ENCODE measurements around the gene CDIPT. TPM values are rescaled to one million over a fixed set of nuclear protein-coding genes. Genes with fewer than 3 reads are reported as not detected.
"Not testable (repeated sequence)": the region's sequence is repeated elsewhere in the genome, so short reads cannot be mapped to it uniquely, and the experiment has no call there.

Gene CDIPT
- total RNA-seq, 2 experiments from 2014 or later: 43.5 to 52.4 TPM

DNA sequence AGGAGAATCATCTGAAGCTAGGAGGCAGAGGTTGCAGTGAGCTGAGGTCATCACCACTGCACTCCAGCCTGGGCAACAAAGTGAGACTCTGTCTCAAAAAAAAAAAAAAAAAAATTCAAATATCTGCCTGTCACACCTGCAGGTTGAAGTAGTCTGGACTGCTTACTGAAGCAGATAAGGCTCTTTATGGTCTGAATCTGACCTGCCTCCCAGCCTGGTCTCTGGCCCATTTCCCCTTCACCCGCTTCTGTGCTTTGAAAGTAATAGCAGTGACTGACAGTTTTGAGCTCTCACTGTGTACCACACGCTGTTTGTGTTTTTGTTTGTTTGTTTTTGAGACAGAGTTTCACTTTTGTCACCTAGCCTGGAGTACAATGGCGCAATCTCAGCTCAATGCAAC, 30.5 kb upstream of the CDIPT start:
- H3K36me3 ChIP-seq (ENCODE audit: insufficient read depth, low read length): no peaks in the 10 kb centered on the region
- no peaks in the 10 kb centered on the region for H3K9me3 ChIP-seq (ENCODE audit: low read length)
- ChIA-PET CTCF (ENCODE audit: unreplicated experiment) (no interaction called here), POLR2A (no interaction called here)
- intact Hi-C loops (cut with micrococcal nuclease; ENCODE audit: unreplicated experiment): no loop called here
- TF ChIP-seq EZH2phosphoT487 (IDR thresholded peaks at IDR 0.05; ENCODE audit: borderline replicate concordance, low read depth, low read length) (no peak), CTCF (conservative IDR thresholded peaks at IDR 0.05; ENCODE audit: low read length) (no peak)
- H4K20me1 ChIP-seq (ENCODE audit: insufficient read depth, low read length): no peaks in the 10 kb centered on the region
- no peak overlapping the region for H3K4me2 ChIP-seq (ENCODE audit: low read length)
- H3K4me1 ChIP-seq (ENCODE audit: insufficient read depth, low read length, poor library complexity, severe bottlenecking): no peaks in the 10 kb centered on the region
- H2AFZ ChIP-seq (ENCODE audit: low read length): no peak overlapping the region
- H3K79me2 ChIP-seq (ENCODE audit: insufficient read depth, low read depth, low read length): no peaks in the 10 kb centered on the region
- H3K27ac ChIP-seq (ENCODE audit: low read depth, low read length, poor library complexity, severe bottlenecking): no peak overlapping the region
- H3K9me2 ChIP-seq (ENCODE audit: insufficient read depth, low read length): no peaks in the 10 kb centered on the region
- BruUV-seq (replicated peaks): no TSS peak
- no peak for DNase-seq (ENCODE audit: low spot score)
- no peak overlapping the region for H3K4me3 ChIP-seq (ENCODE audit: low read depth, low read length, poor library complexity, severe bottlenecking)

DNA sequence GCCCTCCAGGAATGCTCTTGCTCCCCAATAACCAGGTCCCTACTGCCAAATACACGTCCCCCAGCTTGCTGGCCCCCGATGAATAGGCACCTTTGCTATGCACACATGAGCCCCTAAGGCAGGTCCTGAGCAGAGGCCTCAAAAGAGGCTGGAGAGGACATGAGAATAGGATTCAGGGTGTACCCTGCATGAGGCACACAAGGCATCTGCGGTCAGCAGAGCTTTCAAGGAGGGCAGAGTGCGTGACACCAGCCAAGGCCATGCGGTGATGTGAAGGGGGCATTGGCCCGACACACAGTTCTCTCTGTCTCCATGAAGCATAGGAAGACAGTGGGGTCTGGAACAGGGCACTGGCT, 29.4 kb upstream of the CDIPT start:
- H3K9me2 ChIP-seq (ENCODE audit: insufficient read depth, low read length): no peaks in the 10 kb centered on the region
- no peaks in the 10 kb centered on the region for H3K36me3 ChIP-seq (ENCODE audit: insufficient read depth, low read length)
- H3K79me2 ChIP-seq (ENCODE audit: insufficient read depth, low read depth, low read length): no peaks in the 10 kb centered on the region
- H3K4me2 ChIP-seq (ENCODE audit: low read length): no peak overlapping the region
- no peak for DNase-seq (ENCODE audit: low spot score)
- intact Hi-C loops (cut with micrococcal nuclease; ENCODE audit: unreplicated experiment): no loop called here
- ChIA-PET CTCF (ENCODE audit: unreplicated experiment) (no interaction called here), POLR2A (no interaction called here)
- no peaks in the 10 kb centered on the region for H3K4me1 ChIP-seq (ENCODE audit: insufficient read depth, low read length, poor library complexity, severe bottlenecking)
- H3K9me3 ChIP-seq (ENCODE audit: low read length): no peaks in the 10 kb centered on the region
- BruUV-seq (replicated peaks): no TSS peak
- TF ChIP-seq CTCF (conservative IDR thresholded peaks at IDR 0.05; ENCODE audit: low read length) (no peak), EZH2phosphoT487 (IDR thresholded peaks at IDR 0.05; ENCODE audit: borderline replicate concordance, low read depth, low read length) (no peak)
- H3K27ac ChIP-seq (ENCODE audit: low read depth, low read length, poor library complexity, severe bottlenecking): no peak overlapping the region
- no peak overlapping the region for H3K4me3 ChIP-seq (ENCODE audit: low read depth, low read length, poor library complexity, severe bottlenecking)
- no peaks in the 10 kb centered on the region for H4K20me1 ChIP-seq (ENCODE audit: insufficient read depth, low read length)
- no peak overlapping the region for H2AFZ ChIP-seq (ENCODE audit: low read length)

DNA sequence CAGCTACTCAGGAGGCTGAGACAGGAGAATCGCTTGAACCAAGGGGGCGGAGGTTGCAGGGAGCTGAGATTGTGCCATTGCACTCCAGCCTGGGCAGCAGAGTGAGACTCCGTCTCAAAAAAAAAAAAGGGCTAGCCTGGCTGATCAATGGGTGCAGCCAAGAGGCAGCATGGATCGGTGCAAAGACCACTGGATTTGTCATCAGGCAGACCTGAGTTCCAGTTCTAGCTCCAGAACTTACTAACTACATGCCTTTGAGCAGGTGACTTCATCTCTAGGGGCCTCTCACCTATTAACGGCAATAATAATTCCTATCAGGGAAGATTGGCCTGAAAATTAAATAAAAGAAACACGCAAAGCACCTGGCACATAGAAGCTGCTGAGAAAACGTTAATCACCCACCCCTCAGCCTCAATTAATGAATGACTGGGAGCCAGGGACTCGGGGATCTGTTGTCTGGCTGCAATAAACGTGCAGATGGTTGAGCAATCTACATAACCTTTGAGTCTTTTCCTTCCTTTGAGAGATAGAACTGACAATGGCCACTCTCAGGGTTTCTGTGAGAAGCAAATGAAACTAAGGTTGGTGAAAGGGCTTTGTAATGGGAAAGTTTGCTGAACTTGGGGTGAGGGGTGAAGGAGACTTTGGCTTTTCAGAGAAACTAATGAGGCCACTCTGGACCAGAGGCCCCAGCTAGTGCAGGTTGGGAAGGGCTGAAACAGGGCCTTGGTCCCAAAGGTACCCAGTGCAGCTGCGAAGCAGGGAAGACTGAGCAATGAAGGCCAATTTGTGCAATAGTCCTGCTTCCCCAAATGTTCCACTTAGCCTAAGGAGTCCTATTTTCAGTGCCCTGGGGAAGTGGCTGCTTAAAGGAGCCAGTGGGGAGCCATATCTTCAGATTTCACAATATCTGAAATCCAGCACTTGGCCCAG, 28.8 kb upstream of the CDIPT start:
- H3K9me3 ChIP-seq (ENCODE audit: low read length): no peaks in the 10 kb centered on the region
- POLR2A ChIA-PET: no interaction called here
- no peaks in the 10 kb centered on the region for H3K9me2 ChIP-seq (ENCODE audit: insufficient read depth, low read length)
- no peaks in the 10 kb centered on the region for H4K20me1 ChIP-seq (ENCODE audit: insufficient read depth, low read length)
- H3K4me3 ChIP-seq (ENCODE audit: low read depth, low read length, poor library complexity, severe bottlenecking): no peak overlapping the region
- H3K4me2 ChIP-seq (ENCODE audit: low read length): no peak overlapping the region
- H3K79me2 ChIP-seq (ENCODE audit: insufficient read depth, low read depth, low read length): no peaks in the 10 kb centered on the region
- CTCF ChIA-PET (ENCODE audit: unreplicated experiment): no interaction called here
- intact Hi-C loops (cut with micrococcal nuclease; ENCODE audit: unreplicated experiment): no loop called here
- TF ChIP-seq EZH2phosphoT487 (IDR thresholded peaks at IDR 0.05; ENCODE audit: borderline replicate concordance, low read depth, low read length) (no peak), CTCF (conservative IDR thresholded peaks at IDR 0.05; ENCODE audit: low read length) (no peak)
- no peaks in the 10 kb centered on the region for H3K4me1 ChIP-seq (ENCODE audit: insufficient read depth, low read length, poor library complexity, severe bottlenecking)
- no peak overlapping the region for H2AFZ ChIP-seq (ENCODE audit: low read length)
- no peak for DNase-seq (ENCODE audit: low spot score)
- no peaks in the 10 kb centered on the region for H3K36me3 ChIP-seq (ENCODE audit: insufficient read depth, low read length)
- BruUV-seq (replicated peaks): no TSS peak
- H3K27ac ChIP-seq (ENCODE audit: low read depth, low read length, poor library complexity, severe bottlenecking): no peak overlapping the region

- H3K4me3 ChIP-seq (ENCODE audit: low read depth, low read length, poor library complexity, severe bottlenecking); CTCF ChIA-PET (ENCODE audit: unreplicated experiment); intact Hi-C loops (cut with micrococcal nuclease; ENCODE audit: unreplicated experiment); H3K79me2 ChIP-seq (ENCODE audit: insufficient read depth, low read depth, low read length); DNase-seq (ENCODE audit: low spot score); H3K9me2 ChIP-seq (ENCODE audit: insufficient read depth, low read length); H2AFZ ChIP-seq (ENCODE audit: low read length); H3K4me1 ChIP-seq (ENCODE audit: insufficient read depth, low read length, poor library complexity, severe bottlenecking); H3K4me2 ChIP-seq (ENCODE audit: low read length); H3K9me3 ChIP-seq (ENCODE audit: low read length); H3K36me3 ChIP-seq (ENCODE audit: insufficient read depth, low read length); H3K27ac ChIP-seq (ENCODE audit: low read depth, low read length, poor library complexity, severe bottlenecking); BruUV-seq (replicated peaks); H4K20me1 ChIP-seq (ENCODE audit: insufficient read depth, low read length): not testable (repeated sequence)
- POLR2A ChIA-PET: interaction anchor here (0.6 kb wide), 1 partner anchor 9 kb away, joined by 3 read pairs; no protein-coding TSS in a partner anchor
Observed at GRCh38 chr16:29889372-29889771, 26.3 kb upstream of the CDIPT start.
